GM12878 (cell line): ENCODE data around the gene ZNF462. TPM values are rescaled to one million over a fixed set of nuclear protein-coding genes. Genes with fewer than 3 reads are reported as not detected.

ENCODE experiments used
- ATAC-seq: fragments of 200-7000 bp; cut with Tn5 transposase; 3 replicates; pipeline ENCODE4 v1.9.1; 2020; ENCODE audit warnings: mild to moderate bottlenecking, moderate library complexity
- BruUV-seq: library from RNA; stranded (reverse); fragments of 400-500 nt; replicated peaks from 2 replicates; lab custom pipeline; 2021; lab: Mats Ljungman, UMichigan
- CTCF ChIA-PET: fragments of 300-600 bp; sonication (Branson Sonifier 250); formaldehyde crosslinking; extraction: SDS; loops from one replicate; lab custom pipeline; 2021; ENCODE audit warnings: inconsistent platforms; lab: Yijun Ruan, JAX
- POLR2A ChIA-PET: fragments of 350-600 bp; formaldehyde crosslinking; extraction: SDS; loops from one replicate; lab custom pipeline; 2021; ENCODE audit warnings: inconsistent platforms; lab: Charles Lee
- RAD21 ChIA-PET: fragments of 300-600 bp; sonication (Branson Sonifier 250); formaldehyde crosslinking; loops from one replicate; lab custom pipeline; 2023; ENCODE audit warnings: antibody characterized with exemption; ENCODE audit not compliant: unreplicated experiment; lab: Charles Lee
- SMC1A ChIA-PET: fragments of 300-600 bp; sonication (Branson Sonifier 250); formaldehyde crosslinking; loops from one replicate; lab custom pipeline; 2023; ENCODE audit not compliant: unreplicated experiment, uncharacterized antibody; lab: Charles Lee
- DNase-seq: peaks from one replicate; pipeline ENCODE4 v3.0.0-alpha.2; 2011; ENCODE audit warnings: low read depth, low spot score
- FAIRE-seq: peaks from 3 replicates; lab custom pipeline; 2011; peaks lifted over from hg19 to GRCh38; lab: Jason Lieb, UNC
- H2AFZ ChIP-seq: 2 replicates; pipeline ENCODE4 v1.6.0; 2011; ENCODE audit warnings: low read depth, low read length, control low read depth; ENCODE audit not compliant: control insufficient read depth
- H3K27ac ChIP-seq: 2 replicates; pipeline ENCODE4 v1.5.1; 2011; ENCODE audit warnings: control low read depth; ENCODE audit not compliant: control insufficient read depth, insufficient read depth
- H3K27me3 ChIP-seq, 2 experiments: replicated peaks in 1 of 2; 2 replicates each; pipeline versions ENCODE4 v1.6.0 to v1.6.1; 2011; ENCODE audit warnings: low read length in 1 of 2; ENCODE audit not compliant: control insufficient read depth in 2 of 2, insufficient read depth in 2 of 2
- H3K36me3 ChIP-seq, 2 experiments: 2 replicates each; pipeline ENCODE4 v1.5.1; 2011; ENCODE audit warnings: low read length in 1 of 2; ENCODE audit not compliant: control insufficient read depth in 2 of 2, insufficient read depth in 2 of 2
- H3K4me1 ChIP-seq: 2 replicates; pipeline ENCODE4 v1.6.1; 2011; ENCODE audit warnings: mild to moderate bottlenecking, low read length, moderate library complexity, mixed read lengths; ENCODE audit not compliant: control insufficient read depth, insufficient read depth
- H3K4me2 ChIP-seq: 2 replicates; pipeline ENCODE4 v1.6.0; 2011; ENCODE audit warnings: control low read depth; ENCODE audit not compliant: control insufficient read depth, insufficient read depth
- H3K4me3 ChIP-seq: fragments of 200-600 bp; sonication (generic); 2 replicates; pipeline ENCODE4 v1.5.1; 2016
- H3K79me2 ChIP-seq: 2 replicates; pipeline ENCODE4 v1.6.0; 2011; ENCODE audit warnings: low read length; ENCODE audit not compliant: control insufficient read depth, insufficient read depth
- H3K9ac ChIP-seq: 2 replicates; pipeline ENCODE4 v1.8.0; 2011; ENCODE audit warnings: low read length, control low read depth, mixed read lengths; ENCODE audit not compliant: control insufficient read depth, insufficient read depth
- H3K9me3 ChIP-seq: replicated peaks from 3 replicates; pipeline ENCODE4 v1.5.1; 2011; ENCODE audit warnings: mild to moderate bottlenecking, low read length; ENCODE audit not compliant: control insufficient read depth, insufficient read depth
- H4K20me1 ChIP-seq: 2 replicates; pipeline ENCODE4 v1.6.0; 2011; ENCODE audit not compliant: control insufficient read depth, insufficient read depth
- MTA2 ChIP-seq: fragments of 450-650 bp; IDR thresholded peaks from 2 replicates; pipeline ENCODE4 v1.6.1; 2016; ENCODE audit warnings: low read depth, mild to moderate bottlenecking, moderate library complexity
- POU2F2 ChIP-seq: IDR thresholded peaks from 3 replicates; pipeline ENCODE4 v1.6.1; 2011; ENCODE audit warnings: low read depth, mild to moderate bottlenecking, low read length, borderline replicate concordance
- RBBP5 ChIP-seq: fragments of 200-600 bp; sonication (generic); conservative IDR thresholded peaks from 2 replicates; pipeline ENCODE4 v1.6.1; 2016
- WGBS: methylation state at CpG from one replicate; pipeline ENCODE4 v1.1.6; 2016; ENCODE audit warnings: low lambda C conversion rate; ENCODE audit not compliant: insufficient replicate concordance, insufficient coverage; ENCODE audit errors: missing lambda C conversion rate; 5-methylcytosine and 5-hydroxymethylcytosine counted together
- in situ Hi-C: fragments of 300-500 bp; cut with MboI; formaldehyde crosslinking; loops from 9 replicates; pipeline ENCODE4 v1.14.3; 2018; ENCODE audit warnings: mixed read lengths
- intact Hi-C: fragments of 100-400 bp; cut with micrococcal nuclease; formaldehyde crosslinking; loops from one replicate; pipeline ENCODE4 v1.14.2; 2022; ENCODE audit not compliant: unreplicated experiment
- polyA plus RNA-seq, 11 experiments: library from polyadenylated mRNA; depleted of rRNA in 4 of 11; unstranded in 6 of 11; stranded (reverse) in 5 of 11; fragments of >200 nt; fragmentation: Nextera tagmentation in 4 of 11; fragmentation: Illumina TruSeq in 1 of 11; extraction: Ambion mirVana in 4 of 11; extraction: Trizol in 1 of 11; gene quantifications; 1 replicate in 1 of 11; 2 replicates in 10 of 11; pipeline versions ENCODE4 v1.2.1 to v1.2.3, GENCODE V29; 2011 to 2016; ENCODE audit warnings: inconsistent platforms in 2 of 11, missing spikeins in 2 of 11, low read depth in 1 of 11
- total RNA-seq, 4 experiments: library from RNA; depleted of rRNA in 3 of 4; stranded (reverse); fragments of >200 nt in 3 of 4; fragmentation: Illumina TruSeq in 1 of 4; extraction: Trizol in 1 of 4; gene quantifications; 2 replicates each; pipeline versions ENCODE4 v1.2.1 to v1.2.3, GENCODE V29; 2013 to 2021
- TF ChIP-seq, protein P1 (sequence below): IDR thresholded peaks from 2 replicates; pipeline ENCODE4 v1.6.1; 2011; ENCODE audit warnings: low read depth, low read length, improper control_type of control experiment, borderline replicate concordance
- TF ChIP-seq, protein P2 (sequence below): fragments of 150-350 bp; IDR thresholded peaks from 2 replicates; pipeline ENCODE4 v1.6.1; 2016; ENCODE audit warnings: low read depth, low read length

Gene ZNF462
- total and polyA plus RNA-seq, 10 of the 15 experiments (the other 5 are each of a cell fraction or from before 2014, with no cell fraction given), result 0.27 to 13.7 (median 0.55) TPM

DNA sequence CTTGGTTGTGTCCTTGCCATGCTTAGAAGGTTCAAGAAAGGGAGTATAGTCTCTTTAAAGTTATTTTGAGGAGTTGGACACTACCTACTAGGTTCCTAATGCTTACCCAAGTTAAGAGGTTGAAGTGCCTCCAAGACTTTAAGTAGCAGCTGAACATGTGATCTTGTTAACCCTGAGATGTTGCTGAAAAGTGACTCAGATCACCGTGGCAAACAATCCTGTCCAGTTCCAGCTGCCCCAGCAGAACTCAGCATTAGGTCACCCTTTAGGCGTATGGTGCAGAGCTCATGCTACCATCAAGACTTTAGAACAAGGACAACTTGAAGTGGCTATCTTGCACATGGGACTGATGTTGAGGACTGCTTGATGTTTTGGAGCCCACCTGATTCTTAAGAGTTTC is 22.5 kb downstream of the ZNF462 start (continued):
- TF ChIP-seq, protein P1, sequence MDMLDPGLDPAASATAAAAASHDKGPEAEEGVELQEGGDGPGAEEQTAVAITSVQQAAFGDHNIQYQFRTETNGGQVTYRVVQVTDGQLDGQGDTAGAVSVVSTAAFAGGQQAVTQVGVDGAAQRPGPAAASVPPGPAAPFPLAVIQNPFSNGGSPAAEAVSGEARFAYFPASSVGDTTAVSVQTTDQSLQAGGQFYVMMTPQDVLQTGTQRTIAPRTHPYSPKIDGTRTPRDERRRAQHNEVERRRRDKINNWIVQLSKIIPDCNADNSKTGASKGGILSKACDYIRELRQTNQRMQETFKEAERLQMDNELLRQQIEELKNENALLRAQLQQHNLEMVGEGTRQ, result no peak
- no peak for TF ChIP-seq POU2F2
- no peak for TF ChIP-seq RBBP5

DNA sequence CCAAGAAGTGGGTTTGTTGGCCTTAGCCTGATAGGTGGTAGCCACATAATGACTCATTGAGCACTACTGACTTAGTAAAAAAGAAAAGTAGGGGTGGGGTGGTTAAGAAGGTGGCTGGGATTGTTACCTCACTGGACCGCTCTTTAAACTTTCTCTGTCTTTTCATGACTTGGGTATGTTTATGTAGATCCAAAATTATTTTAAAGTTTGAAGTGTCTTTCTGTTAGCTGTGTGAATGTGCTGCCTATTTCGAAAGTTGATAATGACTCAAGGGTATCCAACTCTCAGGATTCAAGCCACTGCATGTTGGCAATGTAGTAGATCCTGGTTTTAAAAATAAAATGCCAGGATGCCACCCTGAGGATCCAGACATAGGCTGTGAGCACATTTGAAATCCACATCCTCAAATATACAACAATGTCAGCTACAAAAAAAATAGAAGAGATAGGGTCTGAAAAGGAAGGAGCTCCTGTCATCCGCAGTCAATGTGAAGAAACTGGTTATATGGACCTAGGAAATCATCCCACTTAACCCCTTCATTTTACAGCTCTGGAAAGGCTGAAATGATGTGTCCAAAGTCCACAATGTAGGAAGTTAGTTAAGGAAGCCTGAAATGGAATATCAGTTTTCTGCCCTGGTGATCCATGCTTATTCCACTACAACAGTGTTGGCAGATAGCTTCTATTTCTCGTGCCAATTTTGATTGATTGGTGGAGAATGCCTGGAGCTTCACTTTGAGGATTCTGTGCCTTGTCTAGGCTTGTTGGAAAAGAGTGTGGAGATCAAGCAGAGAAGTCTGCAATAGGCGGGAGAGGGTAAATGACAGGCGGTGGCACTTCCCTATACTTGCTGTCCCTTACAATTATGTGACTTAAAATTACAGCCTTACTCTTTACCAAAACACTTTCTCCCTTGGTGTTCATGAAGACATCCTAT is 23.4 kb downstream of the ZNF462 start:
- ChIA-PET RAD21 (interaction anchor here (0.9 kb wide), 2 partner anchors 12 to 21 kb away, joined by 3 read pairs; no protein-coding TSS in a partner anchor), SMC1A (interaction anchor here (0.7 to 17.7 kb wide), 8 partner anchors 9 to 931 kb away, joined by 3 to 219 read pairs (median 3); partner anchors contain the start of gene ZNF462), CTCF (interaction anchor here (1.0 kb wide), 2 partner anchors 8 to 15 kb away, joined by 3 read pairs; no protein-coding TSS in a partner anchor), POLR2A (interaction anchor here (0.5 to 1.8 kb wide), 4 partner anchors 9 to 382 kb away, joined by 3 to 6 read pairs (median 5); no protein-coding TSS in a partner anchor)
- DNase-seq, result no peak
- Histone ChIP-seq H3K4me3 (no peak overlapping the region), H3K9me3 (no peaks in the 10 kb centered on the region; the same call in 2 of the 3 replicates), H3K36me3 (no peaks in the 10 kb centered on the region), H3K27ac (no peak overlapping the region), H3K4me2 (no peak overlapping the region), H3K4me1 (no peaks in the 10 kb centered on the region), H3K79me2 (no peaks in the 10 kb centered on the region), H3K9ac (no peak overlapping the region), H4K20me1 (no peaks in the 10 kb centered on the region), H2AFZ (no peak overlapping the region), H3K27me3 (no peaks in the 10 kb centered on the region)
- no peak for FAIRE-seq
- intact Hi-C loops, result no loop called here
- in situ Hi-C loops, result no loop called here
- peak; percentile 50 for ATAC-seq
- TF ChIP-seq, protein P2, sequence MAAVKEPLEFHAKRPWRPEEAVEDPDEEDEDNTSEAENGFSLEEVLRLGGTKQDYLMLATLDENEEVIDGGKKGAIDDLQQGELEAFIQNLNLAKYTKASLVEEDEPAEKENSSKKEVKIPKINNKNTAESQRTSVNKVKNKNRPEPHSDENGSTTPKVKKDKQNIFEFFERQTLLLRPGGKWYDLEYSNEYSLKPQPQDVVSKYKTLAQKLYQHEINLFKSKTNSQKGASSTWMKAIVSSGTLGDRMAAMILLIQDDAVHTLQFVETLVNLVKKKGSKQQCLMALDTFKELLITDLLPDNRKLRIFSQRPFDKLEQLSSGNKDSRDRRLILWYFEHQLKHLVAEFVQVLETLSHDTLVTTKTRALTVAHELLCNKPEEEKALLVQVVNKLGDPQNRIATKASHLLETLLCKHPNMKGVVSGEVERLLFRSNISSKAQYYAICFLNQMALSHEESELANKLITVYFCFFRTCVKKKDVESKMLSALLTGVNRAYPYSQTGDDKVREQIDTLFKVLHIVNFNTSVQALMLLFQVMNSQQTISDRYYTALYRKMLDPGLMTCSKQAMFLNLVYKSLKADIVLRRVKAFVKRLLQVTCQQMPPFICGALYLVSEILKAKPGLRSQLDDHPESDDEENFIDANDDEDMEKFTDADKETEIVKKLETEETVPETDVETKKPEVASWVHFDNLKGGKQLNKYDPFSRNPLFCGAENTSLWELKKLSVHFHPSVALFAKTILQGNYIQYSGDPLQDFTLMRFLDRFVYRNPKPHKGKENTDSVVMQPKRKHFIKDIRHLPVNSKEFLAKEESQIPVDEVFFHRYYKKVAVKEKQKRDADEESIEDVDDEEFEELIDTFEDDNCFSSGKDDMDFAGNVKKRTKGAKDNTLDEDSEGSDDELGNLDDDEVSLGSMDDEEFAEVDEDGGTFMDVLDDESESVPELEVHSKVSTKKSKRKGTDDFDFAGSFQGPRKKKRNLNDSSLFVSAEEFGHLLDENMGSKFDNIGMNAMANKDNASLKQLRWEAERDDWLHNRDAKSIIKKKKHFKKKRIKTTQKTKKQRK, result no peak
- TF ChIP-seq MTA2, result no peak
- BruUV-seq, result no TSS peak
- WGBS, result 7% methylated on average over 6 of the region's 6 CpGs
